ENCODE results near the gene KY.

The KY gene

GRCh38 chr3:134663721-134664456, 13.1 kb upstream of the KY start:
- Histone ChIP-seq H3K36me3 (ENCODE audit: control insufficient read depth, insufficient read depth, low read length) (no peaks in the 10 kb centered on the region), H3K27me3 (replicated peaks; ENCODE audit: control insufficient read depth, insufficient read depth, low read length) (peaks cover 2% of the 10 kb centered on the region; the same call in 1 of the 2 replicates), H3K4me3 (replicated peaks; ENCODE audit: low read depth, low read length) (no peak overlapping the region)
- DNase-seq (ENCODE audit: extremely low read depth, insufficient read length) = no peak
- no peak for TF ChIP-seq CTCF (IDR thresholded peaks at IDR 0.05; ENCODE audit: insufficient read depth, low read length, poor library complexity, severe bottlenecking)

DNA sequence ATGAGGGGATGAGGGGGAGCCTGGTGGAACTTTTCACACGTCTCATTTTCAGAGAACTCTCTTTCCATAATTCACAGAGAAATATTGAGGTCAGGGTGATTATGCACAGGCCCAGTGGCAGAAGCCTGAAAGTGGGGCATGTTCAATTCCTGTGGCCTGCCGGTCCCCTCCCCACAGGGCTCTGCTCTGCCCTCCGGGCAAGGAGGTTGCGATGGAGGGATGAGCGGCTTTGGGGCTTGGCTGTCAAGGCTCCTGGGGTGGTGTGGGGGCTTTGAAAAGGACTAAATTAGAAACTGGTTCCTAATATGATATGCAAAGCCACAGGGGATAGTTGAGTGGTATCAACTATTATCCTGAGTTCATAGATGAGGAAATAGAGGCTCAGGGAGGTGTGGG, 9.2 kb upstream of the KY start:
- TF ChIP-seq CTCF (IDR thresholded peaks at IDR 0.05; ENCODE audit: insufficient read depth, low read length, poor library complexity, severe bottlenecking) = no peak
- H3K27me3 ChIP-seq (replicated peaks; ENCODE audit: control insufficient read depth, insufficient read depth, low read length) = no peaks in the 10 kb centered on the region; the same call in 1 of the 2 replicates

DNA sequence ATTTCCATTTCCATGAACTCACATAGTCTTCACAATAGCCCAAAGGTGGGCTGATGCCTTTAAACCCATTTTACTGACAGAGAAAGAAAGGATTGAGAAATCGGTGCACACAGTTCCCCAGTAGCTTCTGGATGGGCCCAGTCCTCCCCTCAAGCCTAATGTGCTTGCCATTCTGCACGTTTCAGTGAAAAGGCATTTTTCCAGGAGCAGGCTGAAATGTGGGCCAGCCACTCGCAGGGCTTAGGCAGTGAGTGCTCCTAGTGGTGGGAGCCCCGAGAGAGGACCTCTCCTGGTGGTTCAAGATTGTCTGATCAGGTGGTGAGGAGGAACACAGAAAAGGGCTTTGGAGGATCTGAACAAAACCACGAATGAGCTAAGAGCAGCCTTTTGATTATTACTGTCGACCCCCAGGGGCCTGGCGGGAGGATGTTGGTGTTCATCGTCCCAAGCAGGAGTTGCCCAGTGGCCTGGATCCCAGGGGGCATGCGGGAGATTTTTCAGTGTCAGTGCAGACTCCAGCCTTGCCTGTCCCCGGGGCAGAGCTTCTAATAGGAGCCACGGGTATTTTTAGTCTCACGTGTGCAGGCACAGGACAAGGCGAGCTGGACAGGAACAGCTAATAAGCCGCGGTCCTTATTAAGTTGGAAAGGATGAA, 8.7 kb upstream of the KY start:
- H3K4me3 ChIP-seq (replicated peaks; ENCODE audit: low read depth, low read length) = no peak overlapping the region
- no peaks in the 10 kb centered on the region; the same call in none of the 2 replicates for H3K27me3 ChIP-seq (replicated peaks; ENCODE audit: control insufficient read depth, insufficient read depth, low read length)
- H3K36me3 ChIP-seq (ENCODE audit: control insufficient read depth, insufficient read depth, low read length) = no peaks in the 10 kb centered on the region
- DNase-seq (ENCODE audit: extremely low read depth, insufficient read length) = no peak
- no peak for TF ChIP-seq CTCF (IDR thresholded peaks at IDR 0.05; ENCODE audit: insufficient read depth, low read length, poor library complexity, severe bottlenecking)

More for the DNA sequence above, 9.2 kb upstream of the KY start:
- Histone ChIP-seq H3K4me3 (replicated peaks; ENCODE audit: low read depth, low read length) (no peak overlapping the region), H3K36me3 (ENCODE audit: control insufficient read depth, insufficient read depth, low read length) (no peaks in the 10 kb centered on the region)
- DNase-seq (ENCODE audit: extremely low read depth, insufficient read length) = no peak

- no peak overlapping the region for H3K4me3 ChIP-seq (replicated peaks; ENCODE audit: low read depth, low read length)
- H3K36me3 ChIP-seq (ENCODE audit: control insufficient read depth, insufficient read depth, low read length) = no peaks in the 10 kb centered on the region
- DNase-seq (ENCODE audit: extremely low read depth, insufficient read length) = no peak
- H3K27me3 ChIP-seq (replicated peaks; ENCODE audit: control insufficient read depth, insufficient read depth, low read length) = no peaks in the 10 kb centered on the region; the same call in none of the 2 replicates
- TF ChIP-seq CTCF (IDR thresholded peaks at IDR 0.05; ENCODE audit: insufficient read depth, low read length, poor library complexity, severe bottlenecking) = no peak
Observed at GRCh38 chr3:134658555-134658954, 7.7 kb upstream of the KY start.

DNA sequence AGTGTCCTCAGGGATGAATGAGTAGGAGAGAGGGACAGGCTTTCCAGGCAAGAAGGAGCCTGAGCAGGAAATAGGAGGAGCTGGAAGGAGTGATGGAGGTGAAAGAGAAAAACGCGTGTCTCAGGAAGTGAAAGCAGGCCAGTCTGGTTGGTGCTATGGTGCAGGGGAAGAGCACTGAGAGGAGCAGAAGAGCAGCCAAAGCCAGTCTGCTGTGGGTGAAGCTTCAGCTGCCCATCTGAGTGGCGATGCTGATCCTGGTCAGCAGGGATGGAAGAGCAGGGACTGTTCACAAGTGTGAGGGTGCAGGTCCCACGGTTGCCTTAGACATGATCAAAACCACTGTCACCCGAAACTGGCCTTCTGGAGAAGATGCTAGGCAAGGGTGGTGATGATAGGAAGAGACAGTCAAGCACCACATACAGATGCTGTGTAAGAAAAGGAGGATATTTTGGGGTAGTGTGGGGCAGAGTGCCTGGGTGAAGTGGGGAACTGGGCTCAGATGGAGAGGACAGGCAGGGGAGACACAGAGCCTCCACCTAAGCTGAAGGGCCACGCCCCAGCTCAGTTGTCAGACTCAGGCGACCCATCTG, 5.5 kb upstream of the KY start:
- DNase-seq (ENCODE audit: extremely low read depth, insufficient read length) = no peak
- H3K36me3 ChIP-seq (ENCODE audit: control insufficient read depth, insufficient read depth, low read length) = no peaks in the 10 kb centered on the region
- H3K27me3 ChIP-seq (replicated peaks; ENCODE audit: control insufficient read depth, insufficient read depth, low read length) = peaks cover 2% of the 10 kb centered on the region

More for the DNA sequence above, 5.5 kb upstream of the KY start:
- H3K4me3 ChIP-seq (replicated peaks; ENCODE audit: low read depth, low read length) = no peak overlapping the region
- TF ChIP-seq CTCF (IDR thresholded peaks at IDR 0.05; ENCODE audit: insufficient read depth, low read length, poor library complexity, severe bottlenecking) = no peak
